HG03103 (cell line): Measurements from ENCODE around the gene ADD2.

Source experiments
- ATAC-seq: cut with Tn5 transposase; IDR thresholded peaks from one replicate; pipeline ENCODE4 v1.9.1; 2021; ENCODE audit warnings: low read depth; ENCODE audit not compliant: unreplicated experiment

ADD2 gene

GRCh38 chr2:70707706-70708105 lies 60.3 kb downstream of the ADD2 start:
- ATAC-seq = no peak

DNA sequence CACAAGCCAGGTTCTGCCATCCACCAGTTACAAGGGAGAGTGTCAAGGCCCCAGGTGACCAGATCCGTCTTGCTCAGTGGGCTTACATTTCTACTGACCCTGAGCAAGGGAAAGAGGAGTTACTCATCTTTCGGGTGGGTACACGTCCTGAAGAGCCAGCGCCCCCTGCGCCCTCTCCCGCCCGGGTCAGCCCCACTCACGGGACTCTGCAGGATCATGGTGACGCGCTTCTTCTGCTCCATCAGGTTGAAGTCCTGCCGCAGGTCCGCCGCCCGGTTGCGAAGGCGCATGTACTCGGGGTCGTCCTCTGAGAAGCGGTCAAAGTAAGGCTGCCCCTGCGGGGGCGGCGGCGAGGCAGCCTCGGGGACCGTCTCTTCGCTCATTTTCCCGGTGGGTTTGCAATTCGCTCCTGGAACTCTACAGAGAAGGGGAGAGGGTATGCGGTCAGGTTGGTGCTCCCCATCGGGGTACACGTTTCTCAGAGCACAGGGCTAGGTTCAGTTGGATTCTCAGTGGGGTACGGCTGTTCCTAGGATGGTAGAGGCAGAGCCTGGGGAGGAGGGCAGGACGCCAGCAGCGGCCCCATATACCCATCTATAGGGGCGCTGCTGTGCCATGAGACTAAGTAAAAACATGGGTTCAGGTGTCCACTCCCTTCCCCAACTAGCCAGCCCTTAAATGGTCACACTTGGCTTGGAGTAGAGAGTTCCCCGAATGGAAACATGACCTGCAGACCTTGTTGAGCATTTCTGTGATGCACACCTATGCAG lies 61.8 kb downstream of the ADD2 start:
- ATAC-seq = no peak

DNA sequence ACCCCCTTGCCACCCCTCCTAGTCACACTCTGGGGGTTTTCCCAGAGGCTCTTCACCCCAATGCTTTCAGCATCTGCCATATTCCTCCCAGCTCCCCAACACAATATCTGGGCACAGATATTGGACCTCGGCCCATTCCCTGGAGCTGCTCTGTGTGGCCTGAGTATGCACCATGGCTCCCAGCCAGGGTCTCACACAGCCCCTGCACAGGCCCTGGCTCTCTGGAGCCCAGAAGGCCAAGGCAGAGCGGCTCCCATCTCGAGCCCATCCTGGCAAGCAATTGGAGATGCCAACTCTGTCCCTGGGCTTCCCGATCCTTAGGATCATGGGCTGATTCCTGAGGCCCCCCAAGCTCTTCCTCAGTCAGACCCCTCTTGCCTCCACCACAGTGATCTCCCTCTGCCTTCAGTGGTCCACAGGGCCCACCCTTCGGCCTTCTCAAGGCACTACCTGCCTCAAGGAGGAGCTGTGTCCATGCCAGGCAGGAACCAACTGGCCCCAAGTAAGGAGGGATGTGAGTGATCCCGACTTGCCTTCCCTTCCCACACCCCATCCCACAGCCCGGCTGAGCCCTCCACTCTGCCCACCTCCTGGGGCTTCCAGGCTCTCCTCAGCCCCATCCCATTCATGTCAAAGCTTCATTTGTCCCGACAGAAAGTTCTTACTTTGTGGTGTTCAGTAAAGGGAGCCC lies 62.7 kb downstream of the ADD2 start:
- ATAC-seq = no peak

DNA sequence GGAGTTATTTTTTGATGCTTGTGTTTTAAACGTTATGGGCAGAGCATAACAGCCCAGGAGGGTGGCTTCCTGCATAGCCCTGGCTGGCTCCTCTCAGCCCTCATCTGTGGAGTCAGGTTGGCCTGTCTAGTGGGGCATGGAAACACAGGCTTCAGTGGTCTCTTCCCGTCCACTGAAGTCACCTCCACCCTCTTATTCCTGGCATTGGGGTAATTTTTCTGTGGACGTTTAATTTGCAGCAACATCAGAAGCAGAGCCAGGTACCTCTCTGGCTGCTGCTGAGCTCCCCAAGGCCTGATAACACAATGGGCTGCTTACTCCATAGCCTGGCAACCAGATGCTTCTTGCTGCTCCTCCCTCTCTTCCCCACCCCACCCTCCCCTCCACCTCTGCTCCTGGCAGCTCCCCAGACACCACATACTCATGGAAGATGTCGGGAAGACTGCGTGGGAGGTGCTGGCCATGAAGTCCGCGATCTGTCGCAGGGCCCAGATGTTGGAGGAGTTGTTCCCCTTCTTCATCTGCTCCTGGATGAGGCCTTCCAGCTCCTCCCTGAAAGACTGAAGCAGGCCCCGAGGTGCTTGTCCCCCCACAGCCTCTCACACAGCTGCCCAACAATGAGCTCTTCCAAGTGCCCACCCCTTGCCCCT lies 64.0 kb downstream of the ADD2 start:
- ATAC-seq = no peak

- no peak for ATAC-seq
These were observed 65.1 kb downstream of the ADD2 start for GRCh38 chr2:70702711-70703395.

DNA sequence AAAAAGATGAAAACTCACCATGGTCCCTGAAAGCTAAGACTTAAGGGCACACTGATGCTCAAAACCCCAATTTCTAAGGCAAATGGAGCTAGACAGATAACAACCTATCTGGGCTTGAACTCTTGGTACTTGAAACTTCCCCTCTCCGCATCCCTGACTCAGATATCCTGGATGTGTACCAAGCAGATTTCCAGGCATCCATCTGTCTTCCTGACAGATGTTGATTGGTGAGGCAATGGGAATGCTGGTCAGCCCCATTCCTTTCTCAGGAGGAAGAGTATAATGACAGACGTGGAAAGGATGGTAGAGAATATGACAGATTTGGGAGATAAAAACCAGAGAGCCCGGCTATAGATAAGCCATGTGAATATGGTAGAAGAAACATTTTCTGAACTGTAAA lies 69.2 kb downstream of the ADD2 start:
- ATAC-seq = no peak

- no peak for ATAC-seq
These were observed 70.2 kb downstream of the ADD2 start for GRCh38 chr2:70697603-70698383.

GRCh38 chr2:70696142-70696541 lies 71.9 kb downstream of the ADD2 start:
- ATAC-seq = no peak

GRCh38 chr2:70692256-70692655 lies 75.7 kb downstream of the ADD2 start:
- ATAC-seq = no peak

DNA sequence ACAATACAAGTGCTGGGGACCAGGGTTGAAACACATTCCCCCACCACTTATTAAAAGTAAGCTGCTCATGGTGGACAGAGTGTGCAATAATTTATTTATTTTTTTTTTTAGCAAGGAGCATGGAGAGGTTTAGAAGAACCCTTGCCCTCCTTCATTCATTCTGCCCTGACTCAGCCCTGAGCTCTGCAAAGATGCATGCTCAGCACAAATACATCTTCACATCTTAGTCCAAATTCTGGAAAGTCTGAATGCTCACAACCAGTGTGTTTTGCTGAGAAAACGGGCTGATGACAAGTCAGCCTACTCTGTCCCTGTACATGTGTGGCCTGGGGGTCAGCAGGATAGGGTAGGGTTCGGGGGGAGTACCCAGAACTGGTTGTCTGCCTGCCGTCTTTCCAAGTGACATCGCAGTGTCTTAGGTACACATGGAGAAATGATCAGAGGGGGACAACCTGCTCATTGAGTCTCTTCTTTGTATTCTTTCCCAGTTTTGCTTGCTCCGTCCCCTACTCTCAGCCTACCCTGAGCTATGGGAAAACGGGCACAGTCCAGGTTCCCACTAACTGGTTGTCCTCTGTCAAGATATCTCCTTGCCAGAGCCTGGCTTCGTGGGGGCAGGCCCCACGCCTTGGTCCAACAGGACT lies 76.4 kb downstream of the ADD2 start:
- no peak for ATAC-seq

DNA sequence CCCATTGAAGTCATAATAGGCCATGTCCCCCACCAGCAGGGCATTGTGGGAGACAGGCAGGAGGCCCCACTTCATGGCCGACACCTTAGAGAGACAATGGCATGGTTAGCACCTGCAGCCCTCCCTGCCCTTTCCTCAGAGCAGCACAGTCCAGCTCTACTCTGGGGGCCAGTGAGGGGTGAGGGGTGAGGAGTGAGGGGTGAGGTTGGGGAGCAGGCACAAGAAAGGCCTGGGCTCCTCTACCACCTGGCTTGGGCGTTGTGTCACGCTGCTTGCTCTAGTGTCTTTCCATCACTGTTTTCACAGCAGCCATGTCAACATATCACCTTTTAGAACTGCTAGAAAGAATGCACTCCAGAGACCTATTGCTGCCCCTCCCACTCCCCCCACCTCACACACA lies 77.2 kb downstream of the ADD2 start:
- no peak for ATAC-seq

- ATAC-seq = no peak
These were observed 79.6 kb downstream of the ADD2 start for GRCh38 chr2:70688427-70688826.

- ATAC-seq = no peak
These were observed 80.6 kb downstream of the ADD2 start for GRCh38 chr2:70687461-70687795.

- peak; percentile 76 for ATAC-seq
These were observed 81.2 kb downstream of the ADD2 start for GRCh38 chr2:70686577-70687460.

DNA sequence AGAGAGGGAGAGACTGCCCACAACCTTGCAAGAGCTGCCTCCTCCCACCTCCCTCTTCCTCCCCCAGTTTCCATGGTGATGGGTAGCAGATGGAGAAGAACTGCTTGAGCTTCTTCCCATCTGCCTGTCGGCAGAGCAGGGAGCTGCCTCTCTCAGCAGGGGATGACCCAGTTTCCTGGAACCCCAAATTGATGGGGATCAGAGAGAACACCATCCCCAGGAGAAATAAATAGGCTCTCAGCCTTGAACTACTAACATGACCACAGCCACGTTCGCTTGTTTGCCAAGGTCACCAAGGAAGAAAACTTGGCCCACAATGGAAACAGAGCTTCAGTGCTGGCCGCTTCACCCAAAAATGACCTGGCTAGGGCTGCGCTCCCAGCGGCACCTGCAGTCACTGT lies 82.2 kb downstream of the ADD2 start:
- ATAC-seq = no peak

DNA sequence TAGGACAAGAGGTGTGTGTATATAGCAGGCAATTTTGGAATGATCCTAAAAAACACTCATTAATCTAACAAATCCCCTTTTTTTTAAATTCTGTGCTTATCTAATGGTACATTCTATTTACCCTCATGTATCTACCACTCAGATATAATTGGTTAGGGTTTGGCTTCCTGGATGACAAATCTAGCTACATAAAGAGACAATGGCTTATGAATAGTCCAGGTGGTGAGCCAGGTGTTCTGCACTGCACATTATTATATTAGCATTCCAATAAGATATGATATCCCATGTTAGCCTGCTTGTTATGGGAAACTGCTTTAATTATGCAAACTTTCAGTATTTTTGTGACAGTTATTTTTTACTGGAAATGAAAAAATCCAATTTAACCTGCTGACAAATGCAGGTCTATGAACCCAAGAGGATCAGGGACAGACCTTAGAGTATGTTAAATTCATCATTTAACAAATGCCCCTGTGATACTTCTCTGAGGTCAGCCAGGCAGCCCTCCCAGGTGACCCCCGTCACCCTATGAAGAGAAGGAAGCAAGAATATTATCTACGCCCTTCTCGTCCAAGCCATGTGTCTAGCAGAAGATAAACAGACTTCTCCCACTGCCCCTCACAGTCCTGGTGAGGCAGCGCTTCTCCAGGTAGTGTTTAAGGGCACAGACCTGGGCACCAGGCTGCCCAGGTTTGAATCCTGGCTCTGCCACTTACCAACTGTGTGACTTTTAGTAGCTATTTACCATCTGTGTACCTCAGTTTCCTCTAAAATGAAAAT lies 83.0 kb downstream of the ADD2 start:
- no peak for ATAC-seq

GRCh38 chr2:70683455-70683854 lies 84.5 kb downstream of the ADD2 start:
- ATAC-seq = no peak

- ATAC-seq = no peak
These were observed 87.3 kb downstream of the ADD2 start for GRCh38 chr2:70680735-70681134.
